Liver (tissue), 9 donors: Measurements from ENCODE around the gene GPR132. TPM values are rescaled to one million over a fixed set of nuclear protein-coding genes. Genes with fewer than 3 reads are reported as not detected.
A peak's percentile ranks its signal among the peaks of the same experiment; 100 is the strongest.

Experiments used
- DNase-seq: peaks from one replicate; pipeline ENCODE4 v3.0.0-alpha.2; 2017; ENCODE audit warnings: low spot score
- H3K27ac ChIP-seq, 2 donors: one replicate each; pipeline ENCODE4 v1.7.0; 2013; ENCODE audit warnings: inconsistent platforms in 2 of 2, low read length in 2 of 2, control low read depth in 1 of 2, low read depth in 1 of 2, mild to moderate bottlenecking in 1 of 2
- H3K27me3 ChIP-seq, 4 donors: one replicate each; pipeline versions ENCODE4 v1.6.1 to v1.7.0; 2013; ENCODE audit warnings: low read length in 3 of 4, inconsistent platforms in 1 of 4, mild to moderate bottlenecking in 1 of 4, moderate library complexity in 1 of 4; ENCODE audit not compliant: control insufficient read depth in 4 of 4, insufficient read depth in 4 of 4
- H3K36me3 ChIP-seq, 4 donors: one replicate each; pipeline versions ENCODE4 v1.6.1 to v1.7.0; 2013; ENCODE audit warnings: low read length in 3 of 4, mild to moderate bottlenecking in 3 of 4, low read depth in 1 of 4, moderate library complexity in 1 of 4; ENCODE audit not compliant: control insufficient read depth in 4 of 4, insufficient read depth in 3 of 4
- H3K4me1 ChIP-seq, 4 donors: one replicate each; pipeline versions ENCODE4 v1.6.1 to v1.7.0; 2013; ENCODE audit warnings: low read length in 3 of 4, mild to moderate bottlenecking in 3 of 4, moderate library complexity in 1 of 4; ENCODE audit not compliant: control insufficient read depth in 4 of 4, insufficient read depth in 4 of 4
- H3K4me3 ChIP-seq, 3 donors: one replicate each; pipeline versions ENCODE4 v1.6.1 to v1.7.0; 2013; ENCODE audit warnings: low read length in 3 of 3, control low read depth in 1 of 3, low read depth in 1 of 3, mild to moderate bottlenecking in 1 of 3
- H3K9ac ChIP-seq, 2 donors: one replicate each; pipeline ENCODE4 v1.7.0; 2013; ENCODE audit warnings: low read length in 2 of 2, mild to moderate bottlenecking in 2 of 2, moderate library complexity in 2 of 2, control low read depth in 1 of 2, low read depth in 1 of 2
- H3K9me3 ChIP-seq, 4 donors: one replicate each; pipeline versions ENCODE4 v1.6.1 to v1.7.0; 2013; ENCODE audit warnings: low read length in 3 of 4; ENCODE audit not compliant: control insufficient read depth in 4 of 4
- ATF3 ChIP-seq: IDR thresholded peaks from 2 replicates; pipeline ENCODE4 v1.6.1; 2016; ENCODE audit warnings: antibody characterized with exemption
- CTCF ChIP-seq: fragments of 150-350 bp; IDR thresholded peaks from 2 replicates; pipeline ENCODE4 v1.5.1; 2017; ENCODE audit warnings: improper control_type of control experiment, low read depth, low read length; ENCODE audit not compliant: missing input control
- EGR1 ChIP-seq, 2 donors: IDR thresholded peaks; 2 replicates each; pipeline ENCODE4 v1.6.1; 2016 to 2018; ENCODE audit warnings: antibody characterized with exemption in 2 of 2, low read depth in 2 of 2
- FOXA1 ChIP-seq: IDR thresholded peaks from 2 replicates; pipeline ENCODE4 v1.6.1; 2016; ENCODE audit warnings: antibody characterized with exemption
- FOXA2 ChIP-seq: IDR thresholded peaks from 2 replicates; pipeline ENCODE4 v1.6.1; 2016; ENCODE audit warnings: antibody characterized with exemption
- GABPA ChIP-seq, 2 donors: IDR thresholded peaks in 1 of 2; conservative IDR thresholded peaks in 1 of 2; 2 replicates each; pipeline ENCODE4 v1.6.1; 2016; ENCODE audit warnings: antibody characterized with exemption in 2 of 2, mild to moderate bottlenecking in 1 of 2, moderate library complexity in 1 of 2
- HNF4A ChIP-seq, 2 donors: conservative IDR thresholded peaks; 2 replicates each; pipeline ENCODE4 v1.6.1; 2016; ENCODE audit warnings: antibody characterized with exemption in 2 of 2, mild to moderate bottlenecking in 2 of 2
- HNF4G ChIP-seq: IDR thresholded peaks from 2 replicates; pipeline ENCODE4 v1.6.1; 2016; ENCODE audit warnings: antibody characterized with exemption
- JUND ChIP-seq, 2 donors: IDR thresholded peaks; 2 replicates each; pipeline ENCODE4 v1.6.1; 2016; ENCODE audit warnings: antibody characterized with exemption in 2 of 2
- MAX ChIP-seq: IDR thresholded peaks from 2 replicates; pipeline ENCODE4 v1.6.1; 2016; ENCODE audit warnings: antibody characterized with exemption
- NR2F2 ChIP-seq: IDR thresholded peaks from 2 replicates; pipeline ENCODE4 v1.6.1; 2016; ENCODE audit warnings: antibody characterized with exemption
- RAD21 ChIP-seq, 2 donors: IDR thresholded peaks; 2 replicates each; pipeline ENCODE4 v1.6.1; 2016; ENCODE audit warnings: antibody characterized with exemption in 2 of 2, mild to moderate bottlenecking in 2 of 2
- REST ChIP-seq: IDR thresholded peaks from 2 replicates; pipeline ENCODE4 v1.6.1; 2016; ENCODE audit warnings: antibody characterized with exemption, mild to moderate bottlenecking
- RXRA ChIP-seq, 2 donors: IDR thresholded peaks; 2 replicates each; pipeline ENCODE4 v1.6.1; 2017 to 2018; ENCODE audit warnings: antibody characterized with exemption in 2 of 2, mild to moderate bottlenecking in 1 of 2
- SP1 ChIP-seq: IDR thresholded peaks from 2 replicates; pipeline ENCODE4 v1.6.1; 2018; ENCODE audit warnings: antibody characterized with exemption, mild to moderate bottlenecking
- TAF1 ChIP-seq: conservative IDR thresholded peaks from 2 replicates; pipeline ENCODE4 v1.6.1; 2016; ENCODE audit warnings: antibody characterized with exemption, mild to moderate bottlenecking
- YY1 ChIP-seq: IDR thresholded peaks from 2 replicates; pipeline ENCODE4 v1.6.1; 2016; ENCODE audit warnings: antibody characterized with exemption, mild to moderate bottlenecking
- ZBTB33 ChIP-seq: IDR thresholded peaks from 2 replicates; pipeline ENCODE4 v1.6.1; 2016; ENCODE audit warnings: antibody characterized with exemption
- WGBS: extraction: QIAGEN DNeasy Blood & Tissue Kit; methylation state at CpG from one replicate; pipeline ENCODE4 v1.1.7; 2013; 5-methylcytosine and 5-hydroxymethylcytosine counted together
- polyA plus RNA-seq, 2 donors: library from polyadenylated mRNA; stranded (reverse) in 1 of 2; unstranded in 1 of 2; fragments of 200-250 nt in 1 of 2; fragments of >200 nt in 1 of 2; fragmentation: Nextera tagmentation in 1 of 2; extraction: Ambion mirVana in 1 of 2; gene quantifications; one replicate each; pipeline versions ENCODE4 v1.2.1 to v1.2.3, GENCODE V29; 2013 to 2015
- total RNA-seq, 2 donors: library from RNA; depleted of rRNA; stranded (reverse); fragments of >200 nt; gene quantifications; one replicate each; pipeline ENCODE4 v1.2.3, GENCODE V29; 2014
- donor health status: healthy.
- donor health status: healthy.
- donor health status: healthy.
- donor health status: healthy.
- donor health status: healthy.

GPR132 gene
- total and polyA plus RNA-seq, 4 donors: 0.32 to 1.2 (median 0.75) TPM

- Histone ChIP-seq H3K36me3 (no peaks in the 10 kb centered on the region), H3K27me3 (no peaks in the 10 kb centered on the region), H3K4me1 (peaks cover 0 to 9% (median 2%) of the 10 kb centered on the region in 4 donors), H3K4me3 (no peak overlapping the region), H3K27ac (peak overlapping the region in 1 of 2 donors; percentile 54), H3K9me3 (no peaks in the 10 kb centered on the region), H3K9ac (no peak overlapping the region)
- DNase-seq: no peak
- TF ChIP-seq CTCF (no peak), ZBTB33 (no peak), REST (no peak), EGR1 (IDR thresholded peaks at IDR 0.05; ENCODE audit: low read depth in 2 of 2) (no peak), MAX (no peak), RAD21 (IDR thresholded peaks at IDR 0.05) (no peak), FOXA1 (no peak), TAF1 (no peak), RXRA (IDR thresholded peaks at IDR 0.05) (no peak), GABPA (IDR thresholded peaks at IDR 0.05 in 1 of 2, conservative IDR thresholded peaks at IDR 0.05 in 1 of 2) (no peak), YY1 (no peak), ATF3 (no peak), SP1 (no peak), FOXA2 (no peak), HNF4G (no peak), NR2F2 (no peak), HNF4A (conservative IDR thresholded peaks at IDR 0.05) (no peak), JUND (IDR thresholded peaks at IDR 0.05) (no peak)
- 82% methylated on average over 7 of the region's 7 CpGs for WGBS
Measured at GRCh38 chr14:105062048-105062433, 3.2 kb downstream of the GPR132 start.
